Activated CD4-positive, CD25-positive, alpha-beta regulatory T cell treated with anti-CD3 and anti-CD28 coated beads, Interleukin-2, amount 50 U/mL, for 72 hours (primary cell): ENCODE measurements around the gene ITPR2.

Experiments
- DNase-seq: peaks from one replicate; pipeline ENCODE4 v3.0.0; 2021

ITPR2 gene

DNA sequence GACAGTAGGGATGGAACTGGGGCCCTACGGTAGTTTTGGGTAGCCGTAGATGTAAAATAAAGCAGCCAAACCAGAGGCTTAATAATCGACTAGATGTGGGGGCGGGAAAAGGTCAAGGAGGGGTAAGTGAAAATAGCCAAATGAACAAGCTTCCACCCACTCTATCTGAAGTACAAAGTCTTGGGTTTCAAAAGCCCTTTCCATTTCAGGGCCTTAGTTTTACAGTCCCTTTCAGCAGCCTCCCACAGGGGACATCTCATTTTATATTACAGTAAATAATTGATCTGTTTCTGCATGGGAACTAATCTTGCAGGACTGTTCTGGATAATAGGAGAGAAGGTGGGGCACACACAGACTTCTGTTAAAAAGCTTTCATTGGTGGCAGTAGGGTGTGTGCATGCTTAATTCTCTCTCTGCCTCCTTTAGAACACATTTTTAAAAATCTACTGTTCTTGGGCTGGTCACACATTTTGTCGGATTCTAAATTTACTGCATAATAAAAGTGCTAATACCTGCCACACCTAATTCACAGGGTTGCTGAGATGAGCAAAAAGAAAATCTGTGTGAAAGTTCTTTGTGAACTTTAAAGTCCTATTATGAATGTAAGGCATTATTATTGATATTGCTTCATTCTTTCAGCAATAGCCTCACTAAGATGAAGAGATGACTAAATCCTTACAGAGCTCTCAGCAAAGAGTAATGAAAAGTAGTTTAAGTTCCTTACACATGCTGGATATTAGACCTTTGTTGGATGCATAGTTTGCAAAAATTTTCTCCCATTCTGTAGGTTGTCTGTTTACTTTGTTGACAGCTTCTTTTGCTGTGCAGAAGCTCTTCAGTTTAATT lies 104.6 kb downstream of the ITPR2 start:
- DNase-seq = no peak

DNA sequence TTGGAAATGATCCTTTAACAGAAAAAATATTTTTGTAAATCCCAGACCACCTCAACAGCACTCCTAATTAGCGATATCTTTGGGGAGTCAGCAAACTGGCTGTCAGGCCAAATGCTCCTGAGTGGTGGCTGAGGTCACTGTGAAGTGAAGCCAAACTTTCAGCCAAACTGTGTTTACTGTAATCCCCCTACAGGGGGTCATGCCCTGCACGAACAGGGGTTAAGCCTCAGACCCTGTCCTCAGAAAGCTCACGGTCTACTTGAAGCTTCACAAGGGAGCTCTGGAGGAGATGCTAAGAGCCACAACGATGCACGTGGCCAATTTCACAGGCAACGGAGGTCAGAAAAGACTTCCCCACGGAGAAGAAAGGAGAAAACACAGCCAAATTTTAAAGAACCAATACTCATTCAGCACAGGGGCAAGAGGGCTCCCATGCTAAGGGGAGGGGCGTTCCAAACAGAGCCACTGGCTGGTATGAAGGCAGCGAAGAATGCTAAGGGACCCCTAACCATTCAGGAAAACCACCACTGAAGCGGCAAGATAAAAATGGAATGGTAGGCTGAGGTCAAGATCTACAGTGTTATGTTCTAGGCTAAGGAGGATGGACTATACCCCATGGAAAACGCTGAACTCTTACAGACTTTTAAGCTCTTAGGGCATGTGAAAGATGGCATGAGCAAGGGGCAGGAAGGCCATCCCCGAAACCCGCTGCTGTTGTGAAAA lies 105.4 kb downstream of the ITPR2 start:
- DNase-seq = no peak

DNA sequence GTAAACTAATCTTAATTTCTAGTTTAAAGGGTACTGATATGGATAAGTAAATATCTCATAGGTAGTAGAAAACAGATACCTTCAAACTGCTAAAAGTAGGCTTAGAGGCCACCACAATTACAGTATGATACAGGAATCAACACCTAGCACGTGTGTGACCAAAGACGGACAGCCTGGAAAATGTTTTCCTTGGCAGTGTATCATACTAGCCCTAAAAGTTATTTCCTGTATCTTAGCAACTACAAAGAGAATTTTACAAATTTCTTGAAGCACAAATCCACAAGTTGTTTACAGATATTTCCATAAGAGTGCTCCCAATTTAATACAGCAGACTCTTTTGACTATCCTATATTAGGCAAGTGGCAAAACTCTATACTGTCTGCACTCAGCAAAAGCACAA lies 106.0 kb downstream of the ITPR2 start:
- no peak for DNase-seq

DNA sequence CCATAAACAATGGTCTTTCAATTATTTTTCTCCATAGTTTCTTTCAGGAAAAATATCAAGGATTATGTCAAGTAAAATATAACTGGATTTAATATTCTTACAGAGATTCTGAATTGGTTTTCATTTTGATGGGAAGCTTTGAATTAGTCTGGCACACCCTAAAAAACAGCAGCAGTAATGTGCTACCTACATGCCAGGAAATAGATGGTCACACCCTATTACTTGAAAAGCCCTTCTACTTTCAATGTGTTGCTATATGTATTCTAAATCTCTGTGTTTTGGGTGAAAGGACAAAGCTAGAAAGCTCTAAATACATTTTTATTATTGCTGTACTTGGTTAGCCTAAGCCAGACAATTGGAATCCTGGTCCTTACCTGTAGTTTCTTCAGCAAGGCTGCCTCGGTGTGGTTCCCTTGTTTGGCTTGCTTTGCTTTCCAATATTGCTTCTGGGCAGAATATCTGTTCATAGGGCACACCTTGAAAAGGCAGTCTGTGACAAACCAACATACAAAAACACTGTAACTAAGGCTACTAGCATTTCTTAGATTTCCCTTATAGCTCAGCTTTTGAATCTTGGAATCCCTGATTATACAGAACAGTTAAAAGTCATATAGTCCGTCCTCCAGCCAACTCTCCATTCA lies 107.6 kb downstream of the ITPR2 start:
- DNase-seq = no peak

DNA sequence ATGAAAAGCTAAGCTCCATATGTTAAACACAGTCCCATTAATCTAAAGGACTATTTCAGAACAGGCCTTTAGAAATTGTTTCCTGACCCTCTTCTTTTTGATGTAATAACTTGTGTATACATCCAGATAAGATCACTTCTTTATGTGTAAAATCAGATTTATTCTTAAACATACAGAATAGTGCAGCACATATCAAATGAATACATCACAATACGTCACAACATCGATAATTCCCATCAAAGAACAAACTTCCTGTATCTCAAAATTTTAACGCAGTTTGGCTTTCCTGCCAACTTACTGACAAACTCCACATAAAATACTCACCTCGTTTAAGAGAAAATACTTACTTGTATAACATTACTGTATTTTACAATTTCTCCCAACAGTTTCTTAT lies 108.7 kb downstream of the ITPR2 start:
- DNase-seq = no peak

DNA sequence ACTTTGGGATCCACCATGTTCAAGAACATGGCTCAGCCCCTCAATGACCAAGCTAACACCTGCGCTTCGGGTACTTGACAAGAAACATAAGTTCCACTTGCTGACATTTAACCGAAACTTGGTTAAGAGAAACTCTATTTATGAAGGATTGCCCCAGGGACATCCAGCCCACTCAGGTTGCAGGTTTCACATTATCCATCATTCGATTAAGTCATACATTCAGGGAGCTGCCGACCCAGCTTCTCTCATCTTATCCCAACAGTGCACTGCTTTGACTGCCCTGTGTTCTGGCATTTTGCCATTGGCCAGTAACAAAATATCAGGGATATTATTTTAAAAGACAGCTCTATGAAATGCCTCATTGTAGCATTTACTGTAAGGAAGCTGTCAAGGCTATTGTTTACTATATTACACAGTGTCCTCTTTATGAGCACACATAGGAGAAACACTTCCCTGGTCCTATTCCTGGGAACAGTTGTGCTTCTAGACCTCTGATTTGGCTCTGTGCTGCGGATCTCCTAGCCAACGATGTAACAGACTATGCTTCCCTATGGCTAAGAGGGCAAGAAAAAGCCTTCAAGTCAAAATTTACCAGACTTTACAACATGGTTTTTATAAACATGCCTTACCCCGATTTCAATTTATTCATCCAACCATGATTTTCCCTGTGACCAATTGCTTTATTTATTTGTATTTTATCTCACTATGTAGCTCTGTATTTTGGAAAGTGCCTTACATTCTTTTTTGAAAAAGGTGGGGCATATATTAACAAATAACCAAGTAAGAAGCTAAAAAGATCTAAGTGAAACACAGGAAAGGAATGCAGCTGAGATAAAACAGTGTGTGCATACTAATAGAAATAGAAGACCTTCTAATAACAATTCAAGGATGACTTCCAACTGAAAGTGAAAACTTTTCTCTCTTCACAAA lies 109.3 kb downstream of the ITPR2 start:
- no peak for DNase-seq

DNA sequence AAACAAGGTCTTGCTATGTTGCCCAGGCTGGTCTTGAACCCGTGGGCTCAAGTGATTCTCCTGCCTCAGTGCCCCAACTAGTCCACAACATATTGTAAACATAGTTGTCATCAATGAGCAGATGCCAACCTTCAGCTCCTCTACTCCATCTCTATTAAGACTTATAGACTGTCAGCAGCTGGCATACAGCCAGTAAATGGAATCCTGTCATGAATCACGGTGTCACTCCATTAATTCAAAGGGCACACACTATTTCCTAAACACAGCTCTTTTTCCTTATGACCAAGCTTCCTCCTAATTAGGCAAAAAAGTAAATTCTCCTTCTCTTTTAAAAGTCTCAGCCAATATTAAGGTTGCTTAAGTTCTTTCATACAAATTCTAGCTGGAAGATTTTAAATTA lies 111.2 kb downstream of the ITPR2 start:
- DNase-seq = no peak

DNA sequence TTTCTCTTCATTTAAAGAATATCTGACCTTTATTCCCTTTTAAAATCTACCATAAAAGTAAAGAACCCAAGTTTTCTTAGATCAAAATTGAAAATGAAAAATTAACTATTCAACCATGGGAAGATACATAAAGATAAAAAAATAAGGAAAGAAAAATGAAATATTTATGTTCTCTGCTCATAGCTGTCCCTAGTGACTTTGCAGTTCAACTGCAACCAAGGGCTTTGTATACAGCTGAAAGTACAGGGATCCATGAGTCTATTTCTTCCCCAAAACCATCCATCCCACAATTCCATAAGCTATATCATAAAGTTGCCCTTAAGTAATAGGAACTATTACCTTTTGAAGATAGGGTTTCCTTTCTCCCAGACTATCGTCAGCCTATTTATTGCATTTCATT lies 113.1 kb downstream of the ITPR2 start:
- DNase-seq = no peak

DNA sequence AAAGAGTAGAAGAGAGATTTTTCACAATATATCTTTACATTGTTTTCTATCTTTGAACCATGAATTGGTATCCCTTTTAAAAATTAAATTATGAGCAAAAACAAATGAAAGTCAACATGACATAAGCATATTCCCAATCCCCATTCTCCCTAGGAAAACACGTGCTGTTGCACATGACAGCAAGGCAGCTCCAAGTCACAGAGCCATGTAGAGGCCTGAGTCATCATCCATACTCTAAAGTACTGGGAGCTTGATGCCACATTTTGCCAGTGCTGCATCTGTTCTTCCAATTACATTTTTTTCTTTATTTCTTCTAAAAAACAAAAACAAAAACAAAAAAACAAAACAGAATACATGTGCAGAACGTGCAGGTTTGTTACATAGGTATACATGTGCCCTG lies 115.2 kb downstream of the ITPR2 start:
- no peak for DNase-seq

DNA sequence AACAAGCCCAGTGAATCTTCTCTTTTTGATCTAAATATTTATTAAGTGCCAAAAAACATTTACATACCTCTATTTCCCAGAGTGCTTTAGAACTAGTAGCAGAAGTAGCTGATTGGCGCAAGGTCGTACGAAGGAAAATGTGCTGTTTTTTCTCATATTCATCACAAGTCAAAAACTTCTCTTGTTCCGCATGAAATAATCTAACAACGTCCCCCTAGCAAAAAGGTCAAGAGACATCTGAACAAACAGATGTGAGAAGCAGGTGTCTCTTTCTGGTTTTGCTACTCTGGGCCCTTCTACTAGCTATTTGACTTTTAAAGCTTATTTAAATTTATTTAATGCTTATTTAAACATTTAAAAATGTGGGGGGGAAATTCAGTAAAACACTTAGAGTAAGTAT lies 117.8 kb downstream of the ITPR2 start:
- DNase-seq = no peak

DNA sequence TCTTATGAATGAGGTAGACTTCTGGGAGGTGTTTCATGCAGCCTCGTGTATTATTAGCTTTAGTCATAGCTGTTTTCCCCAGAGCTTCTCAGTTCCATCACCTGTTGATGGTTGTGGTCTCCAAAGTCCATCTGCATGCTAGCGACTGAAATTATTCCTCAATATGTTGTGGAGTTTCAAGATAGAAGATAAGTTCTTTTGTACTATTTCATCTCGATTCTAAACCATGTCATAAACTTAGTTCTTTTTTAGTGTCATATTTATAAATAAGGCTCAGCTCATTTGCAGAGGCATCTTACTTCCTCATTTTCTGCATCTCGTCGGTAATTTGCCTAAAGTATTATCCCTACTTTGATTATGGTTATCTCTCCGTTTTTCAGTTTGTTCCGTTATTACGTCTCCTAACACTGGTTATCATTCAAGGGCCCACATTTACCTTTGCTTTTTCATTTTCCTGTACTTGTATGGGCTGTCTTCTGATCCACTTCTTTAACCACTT lies 119.1 kb downstream of the ITPR2 start:
- DNase-seq = no peak

DNA sequence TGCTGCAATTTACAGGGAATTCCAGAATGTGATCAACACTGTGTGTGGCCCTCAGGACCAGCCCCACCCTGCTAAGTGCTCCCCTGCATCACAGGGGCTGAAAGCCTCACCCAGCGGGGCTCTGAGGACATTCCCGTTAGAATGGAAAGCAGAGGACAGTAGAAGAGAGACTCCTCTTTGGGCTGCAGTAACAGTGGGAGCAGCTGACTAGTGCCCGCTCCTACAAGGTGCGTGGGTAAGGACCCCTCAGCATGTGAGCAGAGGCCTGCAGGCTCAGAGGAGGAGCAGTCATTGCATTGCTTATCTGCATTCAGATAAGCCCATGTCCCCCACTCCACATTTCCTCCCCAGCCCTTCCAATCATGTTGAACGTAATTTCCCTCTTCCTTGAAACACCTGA lies 120.1 kb downstream of the ITPR2 start:
- no peak for DNase-seq

DNA sequence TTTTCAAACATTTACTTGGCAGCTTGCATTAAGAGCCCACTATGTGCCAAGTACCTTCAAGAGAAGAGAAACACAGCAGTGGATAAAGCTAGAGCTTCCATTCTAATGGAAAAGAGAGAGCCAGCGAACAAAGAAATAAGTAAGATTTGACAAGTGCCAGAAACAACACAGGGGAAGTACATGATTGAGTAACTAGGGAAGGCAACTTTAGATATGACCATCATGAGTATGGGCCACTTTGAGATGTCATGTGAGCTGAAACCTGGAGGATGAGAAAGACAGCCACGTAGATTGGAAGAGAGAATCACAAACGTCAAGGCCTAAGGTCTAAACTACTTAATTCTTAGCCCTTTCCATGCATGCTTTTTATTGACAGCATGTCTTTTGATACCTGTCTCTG lies 121.4 kb downstream of the ITPR2 start:
- DNase-seq = no peak

DNA sequence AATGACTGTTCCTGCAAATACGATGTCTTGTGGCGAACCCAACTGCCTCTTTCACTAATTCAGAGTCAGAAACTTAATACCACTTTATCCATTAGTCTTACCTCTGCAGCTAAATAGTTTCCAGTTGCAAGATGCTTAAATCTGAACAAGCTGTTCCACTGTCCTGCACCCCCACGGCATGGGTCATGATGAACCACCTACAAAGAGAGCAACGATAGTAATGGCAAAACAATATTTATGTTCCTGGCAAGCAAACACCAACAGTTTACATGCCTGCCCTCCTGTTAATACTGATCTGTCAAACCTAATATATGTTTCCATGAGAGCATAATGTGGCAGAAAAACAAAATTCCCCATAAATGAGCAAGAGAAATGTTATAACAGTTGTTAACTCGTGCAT lies 121.9 kb downstream of the ITPR2 start:
- DNase-seq = no peak

DNA sequence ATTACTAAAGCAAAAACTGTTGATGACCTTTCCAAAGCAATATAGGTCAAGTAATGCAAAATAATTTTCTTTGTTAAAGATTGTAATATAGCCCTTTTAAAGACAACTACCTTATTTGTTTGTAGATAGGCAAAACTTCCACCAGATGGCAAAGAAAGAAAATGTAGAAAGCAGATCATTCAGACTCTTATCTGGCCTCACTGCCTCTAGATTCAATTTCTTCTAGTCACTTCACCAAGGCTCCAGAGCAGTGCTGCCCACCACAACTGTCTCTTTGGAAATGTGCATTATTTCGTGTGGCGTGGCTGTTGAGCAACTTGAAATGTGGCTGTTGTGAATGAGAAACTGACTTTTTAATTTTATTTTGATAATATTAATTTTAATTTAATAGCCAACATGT lies 127.1 kb downstream of the ITPR2 start:
- no peak for DNase-seq

DNA sequence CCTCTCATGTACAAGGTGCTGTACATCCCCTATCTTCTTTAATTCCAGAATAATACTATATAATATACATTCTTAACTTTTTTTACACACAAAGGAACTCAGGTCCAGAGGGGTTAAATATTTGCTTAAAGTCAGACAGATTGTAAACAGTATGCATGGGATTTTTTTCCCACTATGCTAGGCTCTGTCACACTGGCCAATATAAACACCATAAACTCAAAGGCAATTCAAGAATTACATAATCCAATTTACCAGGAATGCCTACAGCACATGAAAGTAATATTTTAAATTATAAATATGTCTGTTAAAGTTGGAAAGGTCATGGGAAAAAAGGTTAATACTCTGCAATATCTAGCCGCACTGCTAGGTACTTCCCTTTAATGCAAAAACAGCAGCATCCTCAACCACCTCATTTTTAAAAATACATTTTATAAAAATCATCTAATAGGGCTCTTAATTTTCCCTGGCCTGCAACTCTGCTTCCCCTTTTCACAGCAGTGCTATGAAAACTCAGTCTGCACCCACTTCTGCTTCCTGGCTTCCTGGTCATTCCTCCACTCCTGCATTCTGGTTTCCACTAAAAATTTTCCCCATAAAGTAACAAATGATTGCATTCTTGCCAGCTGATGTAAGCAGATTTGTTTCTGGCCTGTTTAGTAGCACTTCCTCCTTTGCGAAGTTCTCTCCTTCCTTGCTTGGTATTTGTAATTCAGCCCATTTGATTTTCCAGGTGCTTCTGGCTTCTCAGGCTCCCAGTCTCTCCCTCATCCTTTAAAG lies 128.1 kb downstream of the ITPR2 start:
- DNase-seq = no peak

DNA sequence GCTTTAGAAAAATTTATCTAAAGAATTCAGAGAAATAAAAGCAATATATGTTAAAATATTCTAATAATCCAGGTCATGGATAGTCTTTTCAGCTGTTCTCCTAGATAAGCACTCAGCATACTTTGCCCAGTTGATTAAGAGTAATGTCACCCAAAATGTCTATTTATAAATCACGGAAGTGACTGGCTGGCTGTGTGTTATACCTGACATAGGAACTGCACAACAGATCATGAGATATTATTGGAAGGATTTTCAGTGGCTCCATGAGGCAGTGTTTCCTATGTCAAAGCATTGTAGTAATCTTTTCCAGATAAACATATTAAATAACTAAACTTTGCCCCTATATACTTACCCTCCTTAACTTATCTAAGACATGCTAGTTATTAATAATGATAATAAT lies 128.8 kb downstream of the ITPR2 start:
- no peak for DNase-seq

DNA sequence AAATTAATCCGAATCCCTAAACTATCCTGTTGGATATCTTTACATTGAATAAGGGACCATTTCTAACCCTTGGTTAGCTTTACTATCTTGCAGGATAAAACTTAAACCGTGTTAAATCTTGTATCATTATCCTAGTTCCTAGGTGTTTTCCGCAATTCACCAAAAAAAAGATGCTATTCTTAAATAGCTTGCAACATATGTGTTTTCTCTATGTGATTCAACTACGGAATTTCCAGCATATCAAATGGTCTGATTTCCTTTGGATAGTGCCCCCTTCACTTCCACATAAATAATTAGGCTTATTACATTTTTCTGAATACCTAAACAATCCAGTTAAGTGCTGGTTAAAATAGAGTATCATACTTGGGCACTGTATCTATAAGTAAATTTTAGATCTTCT lies 130.3 kb downstream of the ITPR2 start:
- DNase-seq = no peak

DNA sequence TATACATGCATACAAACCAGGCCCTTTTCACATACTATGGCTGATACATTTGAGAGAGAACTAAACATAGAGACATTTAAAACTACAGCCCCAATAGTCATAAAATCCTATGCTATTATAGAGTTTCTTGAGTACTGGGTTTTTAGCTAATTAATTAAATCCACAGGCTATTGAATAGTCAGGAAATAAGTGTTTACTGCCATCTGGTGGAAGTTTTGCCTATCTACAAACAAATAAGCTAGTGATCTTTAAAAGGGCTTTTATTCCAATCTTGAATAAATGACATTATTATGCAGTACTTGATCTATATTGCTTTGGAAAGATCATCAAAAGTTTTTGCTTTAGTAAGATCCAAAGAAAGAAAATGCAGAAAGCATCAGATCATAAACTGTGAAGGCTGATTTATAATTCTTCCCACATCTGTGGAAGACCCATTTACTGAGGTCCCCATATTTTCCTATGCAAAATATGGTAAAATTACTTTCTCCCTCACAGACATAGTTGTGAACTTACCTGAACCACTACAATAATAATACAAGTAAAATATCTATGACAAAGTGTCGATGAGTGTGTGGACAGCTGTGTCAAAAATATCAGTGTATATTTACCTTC lies 131.3 kb downstream of the ITPR2 start:
- no peak for DNase-seq

DNA sequence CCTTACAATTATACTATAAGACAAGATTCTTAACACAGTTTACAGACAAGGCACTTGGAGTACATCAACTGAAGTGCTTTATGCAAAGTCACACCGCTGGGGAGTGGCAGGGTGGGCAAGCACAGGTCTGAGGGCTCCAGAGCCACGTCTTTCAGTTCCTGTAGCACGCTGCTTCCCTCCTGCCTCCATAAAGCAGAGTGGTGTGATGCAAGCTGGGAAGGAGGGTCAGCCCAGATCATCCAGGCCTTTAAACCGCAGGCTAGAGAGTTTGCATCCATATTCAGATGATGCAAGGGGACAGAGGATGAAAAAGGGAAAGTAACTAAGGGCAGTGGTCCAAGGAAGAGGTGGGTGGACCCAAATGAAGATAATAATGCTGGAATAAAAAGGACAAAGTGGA lies 132.6 kb downstream of the ITPR2 start:
- DNase-seq = no peak

DNA sequence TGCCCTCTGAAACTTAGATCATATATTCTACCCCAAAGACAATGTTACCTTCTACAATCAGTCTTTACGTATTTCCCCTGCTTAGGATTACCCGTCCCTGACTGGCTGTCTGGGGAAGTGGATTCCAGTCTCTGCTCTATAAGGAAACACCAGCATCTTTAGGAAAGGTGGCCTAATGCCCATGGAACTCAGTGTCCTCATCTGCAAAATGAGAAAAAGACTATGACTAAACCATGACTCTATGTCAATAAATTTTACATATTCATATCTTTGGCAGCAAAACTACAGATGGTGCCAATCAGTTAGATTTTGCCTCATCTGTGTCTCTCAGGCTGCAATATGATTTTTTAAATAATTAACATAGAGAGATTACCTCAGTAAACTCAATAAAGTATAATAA lies 133.8 kb downstream of the ITPR2 start:
- no peak for DNase-seq

DNA sequence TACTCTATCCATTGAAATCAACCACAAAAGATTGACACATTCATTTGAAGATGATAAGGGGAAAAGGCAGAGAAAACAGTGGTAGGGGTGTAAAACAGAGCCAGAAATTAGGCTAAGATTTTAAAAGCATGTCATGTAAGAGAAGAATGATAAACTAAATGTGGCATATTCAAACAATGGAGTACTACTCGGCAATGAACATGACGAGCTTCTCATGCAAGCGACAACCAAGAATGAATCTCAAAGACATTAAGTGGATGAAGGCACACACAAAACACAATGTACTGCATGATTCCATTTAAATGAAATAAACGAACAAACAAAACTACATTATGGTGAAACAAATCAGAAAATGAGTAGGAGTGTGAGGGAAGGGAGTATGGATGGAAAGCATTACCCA lies 134.8 kb downstream of the ITPR2 start:
- no peak for DNase-seq
